SK-N-MC (cell line): ENCODE data around the gene CLHC1.

Source experiments
- EZH2 ChIP-seq: fragments of 200-600 bp; sonication (generic); IDR thresholded peaks from one replicate; pipeline ENCODE4 v1.6.1; 2017; ENCODE audit warnings: antibody characterized with exemption
- POLR2AphosphoS5 ChIP-seq: IDR thresholded peaks from 2 replicates; pipeline ENCODE4 v1.6.1; 2012; ENCODE audit warnings: mild to moderate bottlenecking, low read depth, low read length, borderline replicate concordance

DNA sequence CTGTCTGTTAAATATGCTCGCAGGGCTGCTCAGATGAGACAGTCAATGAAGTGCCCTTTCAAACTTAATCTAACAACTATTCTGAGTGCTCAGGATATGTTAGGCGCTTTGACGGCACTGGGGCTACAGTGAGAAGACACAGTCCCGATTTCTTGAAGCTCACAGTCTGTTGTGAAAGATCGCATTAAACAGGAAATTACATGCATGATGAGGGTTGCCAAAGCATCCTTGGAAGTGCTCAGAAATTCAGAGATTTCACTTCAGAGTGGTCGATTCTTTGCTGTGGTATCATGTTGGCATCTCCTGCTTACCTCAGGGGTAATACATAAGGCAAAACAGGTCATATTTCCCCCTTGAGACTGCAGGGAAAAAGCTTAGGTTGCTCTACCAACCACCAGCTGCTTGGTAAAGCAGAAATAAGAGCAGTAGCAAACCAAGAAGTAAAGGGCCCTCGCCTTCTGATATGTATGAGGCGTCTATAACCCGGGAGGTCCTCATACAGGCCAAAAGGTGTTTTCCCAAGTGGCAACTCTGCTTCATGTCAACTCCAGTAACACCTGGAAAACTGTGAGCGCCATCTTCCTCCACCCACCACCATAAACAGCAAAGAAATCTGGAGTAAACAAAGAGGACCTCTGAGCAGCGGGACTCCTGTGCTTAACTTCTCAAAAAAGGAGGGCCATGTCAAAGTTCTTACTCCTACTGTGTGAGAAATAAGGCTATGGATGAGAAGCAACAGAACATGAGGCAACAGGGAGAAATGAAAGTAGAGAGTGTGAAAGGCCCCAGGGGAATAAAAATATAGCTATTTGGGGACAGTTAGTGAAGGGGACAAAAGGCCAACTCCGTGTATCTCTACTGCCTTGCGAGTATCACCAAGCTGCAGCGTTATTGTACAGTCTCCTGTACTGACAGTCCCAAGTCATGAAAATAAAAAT is 79.3 kb downstream of the CLHC1 start:
- TF ChIP-seq EZH2, result no peak
- no peak for TF ChIP-seq POLR2AphosphoS5
